SK-N-MC (cell line): ENCODE results near the gene SLC6A19.

Experiments
- DNase-seq: peaks from one replicate; pipeline ENCODE4 v3.0.0-alpha.2; 2011; ENCODE audit warnings: low read depth, low spot score
- H3K27ac ChIP-seq: fragments of 200-600 bp; sonication (generic); 2 replicates; pipeline ENCODE4 v1.5.1; 2016; ENCODE audit warnings: mixed run types
- H3K36me3 ChIP-seq: fragments of 200-600 bp; sonication (generic); 2 replicates; pipeline ENCODE4 v1.6.1; 2017; ENCODE audit warnings: antibody characterized with exemption, low read length, mixed read lengths; ENCODE audit not compliant: insufficient read depth
- H3K4me3 ChIP-seq: fragments of 200-600 bp; sonication (generic); 2 replicates; pipeline ENCODE4 v1.5.1; 2016
- H3K9ac ChIP-seq: fragments of 200-600 bp; sonication (generic); 2 replicates; pipeline ENCODE4 v1.8.0; 2017; ENCODE audit warnings: mixed run types, mixed read lengths; ENCODE audit not compliant: insufficient read length
- H3K9me3 ChIP-seq: fragments of 200-600 bp; sonication (generic); 2 replicates; pipeline ENCODE4 v1.6.1; 2017; ENCODE audit warnings: low read depth, mild to moderate bottlenecking, antibody characterized with exemption, low read length, moderate library complexity, mixed read lengths
- EZH2 ChIP-seq: fragments of 200-600 bp; sonication (generic); IDR thresholded peaks from one replicate; pipeline ENCODE4 v1.6.1; 2017; ENCODE audit warnings: antibody characterized with exemption
- FOXP2 ChIP-seq: optimal IDR thresholded peaks from 2 replicates; pipeline ENCODE3; 2011; ENCODE audit warnings: mild to moderate bottlenecking, moderate library complexity; ENCODE audit not compliant: insufficient read depth; ENCODE audit errors: extremely low read length, control extremely low read depth
- POLR2AphosphoS5 ChIP-seq: IDR thresholded peaks from 2 replicates; pipeline ENCODE4 v1.6.1; 2012; ENCODE audit warnings: mild to moderate bottlenecking, low read depth, low read length, borderline replicate concordance

Gene SLC6A19

DNA sequence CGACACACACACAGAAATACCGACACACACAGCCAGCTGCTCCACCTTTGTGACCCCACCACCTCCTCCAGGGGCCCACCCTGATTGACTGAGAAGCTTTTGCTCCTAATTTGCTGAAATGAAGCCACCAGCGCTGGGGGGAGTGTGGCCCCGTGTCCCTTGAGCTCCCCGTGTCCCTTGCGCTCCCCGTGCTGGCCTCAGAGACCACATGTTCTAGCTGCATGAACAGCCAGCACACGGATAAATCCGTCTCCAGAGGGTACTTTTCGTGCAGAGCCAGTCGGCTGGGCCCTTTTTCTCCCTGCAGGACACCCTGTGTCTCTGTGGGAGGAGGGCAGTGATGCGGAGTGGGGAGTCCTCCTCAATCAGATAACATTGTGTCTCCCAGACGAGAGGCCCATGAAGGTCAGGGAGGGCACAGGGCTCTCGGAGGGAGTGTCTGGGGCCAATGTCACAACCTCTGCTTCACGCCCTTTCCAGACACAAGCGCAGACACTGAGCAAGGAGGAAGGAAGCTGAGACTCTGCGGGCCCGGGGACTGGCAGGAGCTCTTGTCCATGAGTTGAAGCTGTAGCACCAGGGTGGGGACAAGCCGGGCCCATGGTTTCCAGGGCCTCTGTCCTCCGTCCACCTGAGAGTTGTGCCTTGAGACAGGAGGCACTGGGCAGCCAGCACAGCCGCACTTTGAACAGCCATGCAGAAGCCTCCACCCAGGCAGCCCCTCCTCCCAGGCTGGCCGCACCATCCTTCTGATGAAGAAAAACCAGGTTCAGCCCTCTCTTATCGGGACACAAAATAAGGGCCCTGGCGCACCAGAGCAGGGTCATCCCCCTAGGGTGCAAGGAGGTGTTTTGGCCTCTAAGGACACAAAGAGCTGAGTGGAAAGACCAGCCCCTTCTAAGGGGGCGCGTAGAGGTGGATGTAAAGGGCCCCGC lies 36.4 kb upstream of the SLC6A19 start:
- no peak for TF ChIP-seq EZH2
- no peak for TF ChIP-seq POLR2AphosphoS5
- TF ChIP-seq FOXP2 = no peak
- Histone ChIP-seq H3K4me3 (no peak overlapping the region), H3K27ac (no peak overlapping the region), H3K36me3 (no peaks in the 10 kb centered on the region), H3K9me3 (no peaks in the 10 kb centered on the region), H3K9ac (no peak overlapping the region)
- DNase-seq = no peak

DNA sequence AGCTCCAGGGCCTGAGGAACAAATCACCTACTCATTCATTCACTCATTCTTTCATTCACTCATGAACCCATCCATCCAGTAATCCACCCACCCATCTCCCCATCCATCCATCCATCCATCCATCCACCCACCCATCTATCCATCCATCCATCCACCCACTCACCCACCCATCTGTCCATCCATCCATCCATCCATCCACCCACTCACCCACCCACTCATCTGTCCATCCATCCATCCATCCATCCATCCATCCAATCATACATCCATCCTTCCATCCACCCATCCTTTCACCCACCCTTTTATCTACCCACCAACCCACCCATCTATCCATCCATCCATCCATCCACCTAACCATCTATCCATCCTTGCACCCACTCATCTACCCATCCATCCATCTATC lies 35.5 kb upstream of the SLC6A19 start:
- H3K27ac ChIP-seq = no peak overlapping the region
- TF ChIP-seq POLR2AphosphoS5 (no peak), EZH2 (no peak), FOXP2 (no peak)
- no peak for DNase-seq

DNA sequence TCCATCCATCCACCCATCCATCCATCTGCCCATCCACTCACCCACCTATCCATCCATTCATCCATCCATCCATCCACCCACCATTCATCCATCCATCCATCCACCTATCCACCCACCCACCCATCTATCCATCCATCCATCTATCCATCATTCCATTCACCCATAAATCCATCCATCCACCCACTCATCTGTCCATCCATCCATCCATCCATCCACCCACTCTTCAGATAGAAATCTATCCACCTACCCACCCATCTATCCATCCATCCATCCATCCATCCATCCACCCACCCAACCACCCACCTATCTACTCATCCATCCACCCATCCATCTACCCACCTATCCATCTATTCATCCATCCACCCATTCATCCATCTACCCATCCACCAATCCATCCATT lies 35.0 kb upstream of the SLC6A19 start:
- DNase-seq = no peak
- no peak for TF ChIP-seq POLR2AphosphoS5
- TF ChIP-seq EZH2 = no peak
- no peak for TF ChIP-seq FOXP2
- H3K9ac ChIP-seq = no peak overlapping the region
- H3K27ac ChIP-seq = no peak overlapping the region
- H3K4me3 ChIP-seq = no peak overlapping the region
- no peaks in the 10 kb centered on the region for H3K36me3 ChIP-seq
- no peaks in the 10 kb centered on the region for H3K9me3 ChIP-seq

More for the DNA sequence above, 35.5 kb upstream of the SLC6A19 start:
- Histone ChIP-seq H3K4me3 (no peak overlapping the region), H3K9me3 (no peaks in the 10 kb centered on the region), H3K36me3 (no peaks in the 10 kb centered on the region), H3K9ac (no peak overlapping the region)

DNA sequence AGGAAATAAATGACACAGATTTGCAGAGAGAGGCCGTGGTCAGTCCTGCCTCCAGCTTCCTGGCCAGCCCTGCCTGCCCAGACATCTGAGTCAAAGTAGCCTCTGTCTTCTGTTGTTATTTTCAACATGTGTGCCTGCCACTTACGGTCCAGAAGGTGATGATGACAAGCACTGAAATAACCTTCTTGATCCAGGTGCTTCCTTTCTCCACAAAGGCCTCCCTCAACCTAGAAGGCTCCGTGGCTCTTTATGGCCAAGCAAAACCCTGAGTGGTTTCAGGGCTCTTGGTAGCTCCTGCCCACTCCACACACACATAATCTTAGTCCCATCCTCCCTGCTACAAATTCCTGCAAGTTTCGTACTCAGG lies 34.1 kb upstream of the SLC6A19 start:
- DNase-seq = no peak
- no peak overlapping the region for H3K4me3 ChIP-seq
- H3K9me3 ChIP-seq = no peaks in the 10 kb centered on the region
- no peak for TF ChIP-seq EZH2
- TF ChIP-seq FOXP2 = no peak
- no peak for TF ChIP-seq POLR2AphosphoS5
- no peaks in the 10 kb centered on the region for H3K36me3 ChIP-seq
- H3K9ac ChIP-seq = no peak overlapping the region
- H3K27ac ChIP-seq = no peak overlapping the region

DNA sequence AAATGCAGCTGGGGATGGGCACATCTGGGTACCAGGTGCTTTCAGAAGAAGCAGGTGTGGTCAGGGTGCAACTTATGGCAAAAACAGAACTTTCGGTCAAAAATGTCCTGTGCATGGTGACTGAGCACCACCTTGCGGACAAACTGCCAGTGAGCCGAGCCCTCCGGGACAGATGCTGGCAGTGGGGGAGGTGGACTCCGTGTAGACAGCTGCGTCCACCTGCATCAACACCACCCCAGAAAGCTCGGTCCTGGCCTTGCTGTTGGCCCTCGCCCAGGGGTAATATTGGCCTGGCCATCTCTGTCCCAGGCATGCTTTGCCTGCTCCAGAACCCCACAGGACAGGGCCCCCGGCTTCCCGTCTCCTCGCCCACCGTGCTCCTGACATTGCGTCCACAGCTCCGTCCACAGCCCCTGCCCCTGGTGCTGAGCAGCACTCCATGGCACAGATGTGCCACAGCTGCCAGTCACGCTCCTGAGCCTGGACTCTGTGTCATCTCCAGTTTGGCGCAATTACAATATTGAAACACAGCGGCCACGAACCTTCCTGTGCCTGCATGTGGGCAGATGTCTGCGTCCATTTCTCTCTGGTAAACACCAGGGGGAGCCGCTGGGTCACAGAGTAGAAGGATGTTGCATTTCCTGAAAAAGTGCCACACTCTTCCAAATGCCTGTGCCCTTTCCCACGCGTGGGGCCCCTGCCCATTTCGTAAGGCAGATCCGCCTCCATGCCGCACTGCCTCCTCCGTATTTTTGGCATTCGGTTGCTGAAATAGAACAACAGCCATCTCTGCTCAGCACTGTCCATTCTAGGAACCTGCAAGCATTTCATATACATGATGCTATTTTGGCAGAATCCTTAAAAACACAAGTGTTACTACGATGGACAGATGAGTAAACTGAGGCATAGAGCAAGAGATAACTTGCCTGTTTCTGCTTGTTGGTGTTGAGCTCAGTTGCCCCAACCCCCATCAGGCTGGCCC lies 33.4 kb upstream of the SLC6A19 start:
- Histone ChIP-seq H3K9ac (no peak overlapping the region), H3K36me3 (no peaks in the 10 kb centered on the region), H3K9me3 (no peaks in the 10 kb centered on the region), H3K27ac (no peak overlapping the region), H3K4me3 (peak overlapping the region; percentile 50)
- peak; percentile 28 for DNase-seq
- TF ChIP-seq FOXP2 (no peak), POLR2AphosphoS5 (no peak), EZH2 (no peak)

DNA sequence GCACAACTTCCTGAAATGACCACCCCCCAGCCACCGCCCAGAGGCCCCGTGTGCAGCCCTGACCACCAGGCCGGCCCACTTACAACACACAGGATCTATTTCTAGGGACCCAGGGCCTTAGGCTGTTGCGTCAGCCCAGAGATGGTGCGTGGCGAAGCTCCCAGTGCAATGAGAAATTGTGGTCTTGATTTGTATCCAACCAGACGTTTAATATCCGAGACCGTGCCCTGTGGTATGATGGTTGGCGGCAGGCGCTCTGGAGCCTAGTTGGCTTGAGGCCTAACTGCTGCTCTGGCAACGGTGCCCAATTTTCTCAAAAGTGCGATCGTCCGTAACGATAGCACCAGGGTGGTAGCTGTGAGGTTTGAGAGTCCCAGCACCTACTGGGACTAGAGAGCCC lies 32.6 kb upstream of the SLC6A19 start:
- H3K4me3 ChIP-seq = no peak overlapping the region
- H3K9ac ChIP-seq = no peak overlapping the region
- no peaks in the 10 kb centered on the region for H3K9me3 ChIP-seq
- no peak for DNase-seq
- H3K36me3 ChIP-seq = no peaks in the 10 kb centered on the region
- TF ChIP-seq POLR2AphosphoS5 = no peak
- TF ChIP-seq EZH2 = no peak
- no peak overlapping the region for H3K27ac ChIP-seq

DNA sequence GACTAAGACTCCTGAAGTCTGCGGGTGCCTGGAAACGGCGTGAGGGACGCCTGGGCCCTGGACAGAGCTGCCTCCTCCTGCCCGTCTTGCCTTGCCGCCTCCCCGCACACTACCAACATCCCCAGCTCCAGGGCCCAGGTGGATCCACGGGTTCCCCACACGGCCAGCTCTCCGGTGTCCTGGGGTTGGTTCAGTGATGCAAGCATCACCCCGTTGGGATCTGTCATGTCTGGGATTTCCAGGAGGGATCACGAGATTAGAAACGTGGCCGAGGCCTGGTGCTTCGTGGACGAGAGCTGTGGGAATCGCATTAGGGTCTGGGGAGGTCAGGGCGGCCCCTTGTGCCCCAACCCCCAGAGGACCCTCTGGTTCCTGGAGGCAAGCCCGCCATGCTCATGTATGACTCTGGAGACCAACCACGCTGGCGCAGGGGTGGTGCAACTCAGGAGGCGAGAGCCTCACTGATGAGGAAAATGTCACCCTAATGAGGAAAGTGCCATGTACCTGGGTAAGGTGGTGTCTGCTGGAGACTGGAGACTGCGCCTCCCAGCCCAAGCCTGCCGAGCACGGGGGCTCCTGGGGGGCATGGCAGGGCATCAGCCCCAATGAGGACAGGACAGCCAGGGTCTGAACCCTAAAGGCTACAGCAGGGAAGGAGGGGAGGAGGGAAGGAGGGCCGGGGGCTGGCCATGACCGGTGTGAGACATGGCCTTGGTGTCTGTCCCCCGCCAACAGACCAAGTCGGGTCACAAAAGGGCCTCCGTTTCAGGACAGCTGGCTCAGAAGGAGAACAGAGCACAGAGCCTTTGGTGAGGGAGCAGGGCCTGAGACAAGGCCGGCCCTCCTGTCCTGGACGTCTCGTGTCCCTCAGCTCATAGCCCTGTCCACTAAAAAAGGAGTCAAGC lies 31.9 kb upstream of the SLC6A19 start:
- no peak overlapping the region for H3K9ac ChIP-seq
- H3K4me3 ChIP-seq = no peak overlapping the region
- no peaks in the 10 kb centered on the region for H3K9me3 ChIP-seq
- no peak for DNase-seq
- TF ChIP-seq POLR2AphosphoS5 (no peak), FOXP2 (no peak), EZH2 (no peak)
- H3K27ac ChIP-seq = no peak overlapping the region
- H3K36me3 ChIP-seq = no peaks in the 10 kb centered on the region

DNA sequence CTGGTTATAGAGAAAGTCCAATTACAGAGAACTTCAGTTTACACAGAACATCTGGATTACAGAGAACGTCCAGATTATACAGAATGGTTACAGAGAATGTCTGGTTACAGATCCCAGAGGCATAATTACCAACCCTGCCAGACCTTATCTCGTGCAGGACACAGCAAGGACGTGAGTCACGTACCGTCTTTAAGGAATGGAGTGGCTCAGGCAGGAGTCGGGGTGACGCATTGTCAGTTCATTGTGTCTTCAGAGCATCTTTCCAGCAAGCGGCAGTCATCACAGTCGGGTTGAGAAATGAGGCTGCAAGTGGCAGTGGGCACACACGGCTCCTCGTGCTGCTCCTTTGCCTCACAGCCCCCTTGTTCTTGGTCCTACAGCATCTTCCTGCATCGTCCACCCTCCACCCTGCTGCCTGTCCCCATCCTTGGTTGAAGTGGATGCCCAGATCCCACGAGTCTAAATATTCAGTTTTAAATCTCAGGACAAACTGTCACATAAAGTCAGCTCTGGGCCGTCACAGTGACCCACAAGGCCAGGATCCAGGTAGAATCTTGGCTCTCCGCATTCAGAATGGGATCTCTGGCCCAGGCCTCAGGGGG lies 30.0 kb upstream of the SLC6A19 start:
- no peak for DNase-seq
- H3K9me3 ChIP-seq = no peaks in the 10 kb centered on the region
- H3K27ac ChIP-seq = no peak overlapping the region
- no peak overlapping the region for H3K4me3 ChIP-seq
- H3K36me3 ChIP-seq = no peaks in the 10 kb centered on the region
- no peak overlapping the region for H3K9ac ChIP-seq
- TF ChIP-seq FOXP2 (no peak), EZH2 (no peak), POLR2AphosphoS5 (no peak)
